Right atrium auricular region (tissue), 2 donors: ENCODE results near the gene AHR. TPM values are rescaled to one million over a fixed set of nuclear protein-coding genes. Genes with fewer than 3 reads are reported as not detected.

Experiments
- DNase-seq: peaks from one replicate; pipeline ENCODE4 v3.0.0-alpha.2; 2019; ENCODE audit warnings: low spot score
- H3K27ac ChIP-seq, 2 donors: fragments of 200-600 bp; sonication (generic); 1 replicate in 1 of 2; 2 replicates in 1 of 2; pipeline ENCODE4 v1.5.1; 2016 to 2019
- H3K27me3 ChIP-seq, 2 donors: fragments of 200-600 bp; sonication (generic); one replicate each; pipeline versions ENCODE4 v1.5.1 to v1.6.0; 2017 to 2019
- H3K36me3 ChIP-seq: fragments of 200-600 bp; sonication (generic); one replicate; pipeline ENCODE4 v1.5.1; 2016
- H3K4me1 ChIP-seq, 2 donors: fragments of 200-600 bp; sonication (generic); one replicate each; pipeline versions ENCODE4 v1.5.1 to v1.6.0; 2017 to 2019
- H3K4me3 ChIP-seq, 2 donors: fragments of 200-600 bp; sonication (generic); 1 replicate in 1 of 2; 2 replicates in 1 of 2; pipeline ENCODE4 v1.5.1; 2017 to 2019; ENCODE audit warnings: mild to moderate bottlenecking in 1 of 2, moderate library complexity in 1 of 2
- H3K9me3 ChIP-seq, 2 donors: fragments of 200-600 bp; sonication (generic); one replicate each; pipeline ENCODE4 v1.5.1; 2019
- total RNA-seq, 2 donors: library from RNA; depleted of rRNA; stranded (reverse); fragments of >200 nt; gene quantifications; one replicate each; pipeline ENCODE4 v1.1.0, GENCODE V29; 2016
- TF ChIP-seq, protein P1 (sequence below), 2 donors: fragments of 200-600 bp; sonication (generic); IDR thresholded peaks; one replicate each; pipeline ENCODE4 v1.5.1; 2019; ENCODE audit warnings: antibody characterized with exemption in 2 of 2

Gene AHR
- total RNA-seq, 2 donors from 2014 or later, result 38.7 to 45.4 TPM

DNA sequence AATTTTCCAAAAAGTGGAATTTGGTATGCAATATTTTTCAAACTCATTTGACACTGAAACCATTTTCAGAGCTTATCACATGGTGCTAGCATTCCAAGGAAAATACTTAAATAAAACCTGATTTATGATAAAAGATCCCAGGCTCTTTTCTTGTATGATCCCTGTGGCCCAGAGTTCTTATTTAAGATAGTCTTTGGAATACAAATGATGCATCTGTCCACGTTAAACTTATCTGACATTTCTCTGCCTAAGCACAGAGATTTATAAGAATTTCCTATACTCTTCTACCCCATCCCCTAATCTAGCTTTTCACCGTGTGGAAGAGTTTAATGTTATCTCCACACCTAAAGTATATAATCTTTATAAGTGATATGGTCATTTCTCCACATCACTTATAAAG lies 66.2 kb downstream of the AHR start:
- Histone ChIP-seq H3K27ac (no peak overlapping the region), H3K4me3 (no peak overlapping the region), H3K9me3 (no peaks in the 10 kb centered on the region), H3K27me3 (no peaks in the 10 kb centered on the region), H3K36me3 (no peaks in the 10 kb centered on the region), H3K4me1 (peaks cover 0 to 4% of the 10 kb centered on the region in 2 donors)
- TF ChIP-seq, protein P1, sequence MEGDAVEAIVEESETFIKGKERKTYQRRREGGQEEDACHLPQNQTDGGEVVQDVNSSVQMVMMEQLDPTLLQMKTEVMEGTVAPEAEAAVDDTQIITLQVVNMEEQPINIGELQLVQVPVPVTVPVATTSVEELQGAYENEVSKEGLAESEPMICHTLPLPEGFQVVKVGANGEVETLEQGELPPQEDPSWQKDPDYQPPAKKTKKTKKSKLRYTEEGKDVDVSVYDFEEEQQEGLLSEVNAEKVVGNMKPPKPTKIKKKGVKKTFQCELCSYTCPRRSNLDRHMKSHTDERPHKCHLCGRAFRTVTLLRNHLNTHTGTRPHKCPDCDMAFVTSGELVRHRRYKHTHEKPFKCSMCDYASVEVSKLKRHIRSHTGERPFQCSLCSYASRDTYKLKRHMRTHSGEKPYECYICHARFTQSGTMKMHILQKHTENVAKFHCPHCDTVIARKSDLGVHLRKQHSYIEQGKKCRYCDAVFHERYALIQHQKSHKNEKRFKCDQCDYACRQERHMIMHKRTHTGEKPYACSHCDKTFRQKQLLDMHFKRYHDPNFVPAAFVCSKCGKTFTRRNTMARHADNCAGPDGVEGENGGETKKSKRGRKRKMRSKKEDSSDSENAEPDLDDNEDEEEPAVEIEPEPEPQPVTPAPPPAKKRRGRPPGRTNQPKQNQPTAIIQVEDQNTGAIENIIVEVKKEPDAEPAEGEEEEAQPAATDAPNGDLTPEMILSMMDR (IDR thresholded peaks at IDR 0.05), result no peak
- no peak for DNase-seq

DNA sequence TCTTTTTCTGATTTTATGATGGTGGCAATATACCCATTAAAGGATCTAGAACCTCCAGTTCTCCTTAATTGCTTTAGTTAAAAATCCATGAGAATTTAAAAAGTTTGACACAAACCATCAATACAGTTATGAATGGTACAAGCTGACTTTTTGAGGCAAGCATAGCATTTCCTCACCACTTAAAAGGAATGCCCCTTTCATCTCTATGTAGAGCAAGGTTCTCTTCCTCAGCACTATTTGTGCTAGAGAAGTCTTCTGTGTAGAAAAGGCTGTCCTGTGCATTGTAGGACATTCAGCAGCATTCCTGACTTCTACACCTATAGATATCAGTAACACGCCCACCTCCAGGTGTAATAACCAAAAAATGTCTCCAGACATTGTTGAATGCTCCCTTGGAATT lies 67.3 kb downstream of the AHR start:
- Histone ChIP-seq H3K9me3 (no peaks in the 10 kb centered on the region), H3K4me1 (peaks cover 0 to 10% of the 10 kb centered on the region in 2 donors), H3K4me3 (no peak overlapping the region), H3K27ac (no peak overlapping the region), H3K36me3 (no peaks in the 10 kb centered on the region), H3K27me3 (no peaks in the 10 kb centered on the region)
- TF ChIP-seq, protein P1 (IDR thresholded peaks at IDR 0.05), result no peak
- no peak for DNase-seq

DNA sequence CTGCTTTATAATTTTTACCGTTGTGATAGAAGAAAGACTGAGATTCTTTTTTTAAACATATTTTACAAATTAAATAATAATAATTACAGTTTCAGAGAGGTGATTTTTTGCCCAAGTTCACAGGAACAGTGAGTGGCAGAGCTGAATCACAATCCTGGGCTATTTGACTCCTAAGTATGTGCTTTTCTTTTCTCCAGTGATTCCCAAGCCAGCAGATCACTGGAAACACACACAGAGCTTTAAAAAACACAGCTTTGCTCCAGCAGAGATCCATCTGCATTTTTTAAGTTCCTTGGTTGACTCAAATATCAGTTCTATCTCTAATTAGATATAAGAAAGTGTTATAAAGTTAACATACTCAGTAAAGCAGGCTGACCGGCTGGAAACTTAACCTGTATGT lies 69.0 kb downstream of the AHR start:
- TF ChIP-seq, protein P1 (IDR thresholded peaks at IDR 0.05), result no peak
- H3K36me3 ChIP-seq, result no peaks in the 10 kb centered on the region
- H3K27ac ChIP-seq, result no peak overlapping the region

DNA sequence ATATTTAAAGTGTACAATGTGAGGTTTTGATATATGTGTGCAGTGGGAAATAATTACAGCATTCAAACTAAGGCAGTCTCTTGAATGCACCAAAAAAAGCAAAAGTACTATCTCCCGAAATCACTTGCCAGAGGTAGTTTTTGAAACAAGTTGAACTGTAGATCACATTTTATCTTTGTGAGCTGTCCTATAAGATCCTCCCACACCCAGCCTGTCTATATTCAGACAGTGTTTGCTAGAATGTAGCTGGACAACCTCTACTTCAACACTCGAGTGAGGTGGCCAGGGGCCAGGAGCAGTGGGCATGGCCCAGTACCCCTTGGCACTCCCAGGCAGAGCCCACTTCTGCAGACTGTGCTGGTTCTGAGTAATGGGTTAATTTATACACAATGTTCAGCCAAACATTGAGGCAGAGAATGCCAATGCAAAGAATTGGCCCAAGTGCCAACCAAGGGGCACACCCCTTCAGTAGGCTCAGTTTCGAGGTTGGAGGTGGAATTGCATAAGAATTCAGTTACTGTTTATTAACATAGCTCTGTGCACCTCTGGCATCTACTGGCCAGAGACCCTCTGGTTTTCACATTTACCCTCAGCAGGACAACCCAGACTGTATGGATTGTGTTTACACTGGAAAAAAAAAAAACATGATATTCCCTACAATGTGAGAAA lies 70.5 kb downstream of the AHR start:
- H3K27ac ChIP-seq, result no peak overlapping the region
- H3K27me3 ChIP-seq, result no peaks in the 10 kb centered on the region
- no peaks in the 10 kb centered on the region for H3K9me3 ChIP-seq
- H3K36me3 ChIP-seq, result no peaks in the 10 kb centered on the region
- H3K4me1 ChIP-seq, result peaks cover 0 to 13% of the 10 kb centered on the region in 2 donors
- no peak overlapping the region for H3K4me3 ChIP-seq
- TF ChIP-seq, protein P1 (IDR thresholded peaks at IDR 0.05), result no peak
- no peak for DNase-seq

More for the DNA sequence above, 69.0 kb downstream of the AHR start:
- H3K27me3 ChIP-seq, result no peaks in the 10 kb centered on the region
- H3K4me1 ChIP-seq, result peaks cover 0 to 13% of the 10 kb centered on the region in 2 donors
- no peaks in the 10 kb centered on the region for H3K9me3 ChIP-seq
- no peak overlapping the region for H3K4me3 ChIP-seq
- no peak for DNase-seq

DNA sequence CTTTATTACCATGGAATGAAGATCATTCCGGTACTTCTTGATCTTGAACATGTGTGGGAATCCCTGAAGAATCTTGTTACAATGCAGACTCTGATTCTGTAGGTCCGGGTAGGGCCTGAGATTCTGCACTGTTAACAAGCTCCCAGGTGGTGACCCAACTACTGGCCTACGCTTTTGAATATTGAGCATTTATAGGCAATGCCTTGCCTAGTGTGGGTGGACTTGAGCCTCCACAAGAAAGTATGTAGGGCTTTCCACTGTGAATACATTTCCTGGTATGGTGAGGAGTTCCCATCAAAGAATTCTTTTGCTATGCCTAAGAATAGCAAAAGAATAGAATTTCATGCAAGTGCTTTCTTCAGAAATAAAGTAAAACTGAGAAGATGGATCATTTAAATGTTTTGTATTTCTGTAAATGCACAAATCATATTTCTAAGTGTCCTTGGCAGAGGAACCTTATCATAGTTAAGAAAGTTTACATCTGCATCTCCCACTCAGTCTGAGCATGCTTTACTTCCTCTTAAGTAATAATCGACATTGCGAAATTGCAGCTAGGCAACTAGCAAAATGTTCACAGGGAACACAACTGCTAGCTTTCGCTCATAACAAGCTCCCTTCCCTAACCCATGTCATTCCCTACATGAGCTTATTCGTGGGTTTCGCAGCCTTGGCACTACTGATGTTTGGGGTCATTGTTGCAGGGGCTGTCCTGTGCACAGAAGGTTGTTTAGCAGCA lies 71.4 kb downstream of the AHR start:
- Histone ChIP-seq H3K4me1 (peaks cover 0 to 13% of the 10 kb centered on the region in 2 donors), H3K4me3 (no peak overlapping the region), H3K27ac (no peak overlapping the region), H3K36me3 (no peaks in the 10 kb centered on the region), H3K9me3 (no peaks in the 10 kb centered on the region), H3K27me3 (no peaks in the 10 kb centered on the region)
- TF ChIP-seq, protein P1 (IDR thresholded peaks at IDR 0.05), result no peak
- no peak for DNase-seq
